ENCODE data around the gene GID8. TPM values are rescaled to one million over a fixed set of nuclear protein-coding genes. Genes with fewer than 3 reads are reported as not detected.

Gene GID8
- total and polyA plus RNA-seq, 2 of the 4 experiments (the other 2 are of a cell fraction): 21.5 to 33.9 TPM

DNA sequence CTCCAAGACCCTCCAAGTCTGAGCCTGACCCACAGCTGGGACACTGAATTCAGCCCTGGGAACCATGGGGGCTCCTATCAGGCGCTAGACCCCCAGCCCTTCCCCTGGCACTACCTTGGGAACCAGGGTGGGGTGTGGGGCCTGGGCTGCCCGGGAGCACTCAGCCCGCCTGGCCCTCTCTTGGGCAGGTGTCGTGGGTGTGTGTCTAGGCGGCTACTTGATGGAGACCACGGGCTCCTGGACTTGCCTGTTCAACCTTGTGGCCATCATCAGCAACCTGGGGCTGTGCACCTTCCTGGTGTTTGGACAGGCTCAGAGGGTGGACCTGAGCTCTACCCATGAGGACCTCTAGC lies 29.2 kb downstream of the GID8 start:
- 100% methylated on average over 2 of the region's 6 CpGs; no CpG with 5 or more reads in 1 of the 2 experiments for WGBS, 2 experiments (ENCODE audit: extremely low coverage in 2 of 2, insufficient read length in 1 of 2)

More for the DNA sequence above, 29.2 kb downstream of the GID8 start:
- ATAC-seq (ENCODE audit: low read depth): no peak
- Histone ChIP-seq H3K14ac (replicated peaks; ENCODE audit: low read depth, low read length) (no peak overlapping the region), H3K9me1 (ENCODE audit: insufficient read depth, low read length) (no peaks in the 10 kb centered on the region), H3K36me3 (ENCODE audit: control insufficient read depth, insufficient read depth, low read length) (no peaks in the 10 kb centered on the region), H2BK15ac (ENCODE audit: low read depth, low read length) (no peak overlapping the region), H3K9me3 (ENCODE audit: control insufficient read depth, insufficient read depth, low read length) (no peaks in the 10 kb centered on the region), H3K4me3 (ENCODE audit: insufficient read depth, low read depth, low read length) (no peak overlapping the region), H3K4ac (ENCODE audit: low read depth, low read length) (no peak overlapping the region), H2AK5ac (ENCODE audit: low read depth, low read length) (no peak overlapping the region), H3K23ac (ENCODE audit: low read depth, low read length) (no peak overlapping the region), H3K56ac (ENCODE audit: extremely low read depth, insufficient read depth, low read length) (no peak overlapping the region), H3K27ac (ENCODE audit: insufficient read depth, low read length) (no peak overlapping the region), H2BK20ac (ENCODE audit: low read depth, low read length) (no peak overlapping the region), H3K79me1 (ENCODE audit: low read depth in 1 of 2, low read length in 2 of 2) (no peaks in the 10 kb centered on the region), H3K9ac (ENCODE audit: low read depth, low read length) (no peak overlapping the region), H3K4me2 (ENCODE audit: low read depth, low read length) (no peak overlapping the region), H4K20me1 (ENCODE audit: insufficient read depth, low read length) (no peaks in the 10 kb centered on the region), H4K5ac (ENCODE audit: low read depth, low read length) (no peak overlapping the region), H3K27me3 (ENCODE audit: control insufficient read depth, insufficient read depth, low read length) (peaks cover 36% of the 10 kb centered on the region), H4K91ac (ENCODE audit: insufficient read depth, low read depth, low read length) (no peak overlapping the region), H2BK5ac (ENCODE audit: low read depth, low read length, poor library complexity, severe bottlenecking) (no peak overlapping the region), H4K8ac (ENCODE audit: low read depth in 2 of 2, low read length in 2 of 2) (no peak overlapping the region), H2AK9ac (replicated peaks; ENCODE audit: low read depth, low read length, poor library complexity) (no peak overlapping the region), H2BK120ac (ENCODE audit: low read depth, low read length) (no peak overlapping the region), H2AFZ (replicated peaks; ENCODE audit: low read length, poor library complexity) (no peak overlapping the region), H3K18ac (ENCODE audit: low read depth, low read length) (no peak overlapping the region), H3K4me1 (ENCODE audit: control insufficient read depth, insufficient read depth, low read length) (no peaks in the 10 kb centered on the region)
- DNase-seq: no peak
- BruUV-seq (replicated peaks): no TSS peak
- TF ChIP-seq MAZ (IDR thresholded peaks at IDR 0.05; ENCODE audit: borderline replicate concordance, low read depth, low read length) (no peak), MXI1 (IDR thresholded peaks at IDR 0.05; ENCODE audit: borderline replicate concordance, low read depth, low read length) (no peak), SMC3 (IDR thresholded peaks at IDR 0.05; ENCODE audit: low read depth, low read length) (no peak), RFX5 (IDR thresholded peaks at IDR 0.05; ENCODE audit: low read depth, low read length) (no peak)
- TF ChIP-seq, protein P1, sequence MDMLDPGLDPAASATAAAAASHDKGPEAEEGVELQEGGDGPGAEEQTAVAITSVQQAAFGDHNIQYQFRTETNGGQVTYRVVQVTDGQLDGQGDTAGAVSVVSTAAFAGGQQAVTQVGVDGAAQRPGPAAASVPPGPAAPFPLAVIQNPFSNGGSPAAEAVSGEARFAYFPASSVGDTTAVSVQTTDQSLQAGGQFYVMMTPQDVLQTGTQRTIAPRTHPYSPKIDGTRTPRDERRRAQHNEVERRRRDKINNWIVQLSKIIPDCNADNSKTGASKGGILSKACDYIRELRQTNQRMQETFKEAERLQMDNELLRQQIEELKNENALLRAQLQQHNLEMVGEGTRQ (IDR thresholded peaks at IDR 0.05; ENCODE audit: low read depth, low read length): no peak
- TF ChIP-seq, protein P2, sequence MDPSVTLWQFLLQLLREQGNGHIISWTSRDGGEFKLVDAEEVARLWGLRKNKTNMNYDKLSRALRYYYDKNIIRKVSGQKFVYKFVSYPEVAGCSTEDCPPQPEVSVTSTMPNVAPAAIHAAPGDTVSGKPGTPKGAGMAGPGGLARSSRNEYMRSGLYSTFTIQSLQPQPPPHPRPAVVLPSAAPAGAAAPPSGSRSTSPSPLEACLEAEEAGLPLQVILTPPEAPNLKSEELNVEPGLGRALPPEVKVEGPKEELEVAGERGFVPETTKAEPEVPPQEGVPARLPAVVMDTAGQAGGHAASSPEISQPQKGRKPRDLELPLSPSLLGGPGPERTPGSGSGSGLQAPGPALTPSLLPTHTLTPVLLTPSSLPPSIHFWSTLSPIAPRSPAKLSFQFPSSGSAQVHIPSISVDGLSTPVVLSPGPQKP (IDR thresholded peaks at IDR 0.05; ENCODE audit: borderline replicate concordance, low read depth, low read length): no peak
- intact Hi-C loops (cut with micrococcal nuclease) (no loop called here), in situ Hi-C loops (cut with MboI; ENCODE audit: low sequenced_read_pairs) (no loop called here), dilution Hi-C loops (cut with HindIII; ENCODE audit: low sequenced_read_pairs, unreplicated experiment) (no loop called here)
- ChIA-PET CTCF (no interaction called here), POLR2A (ENCODE audit: unreplicated experiment) (no interaction called here)

Measured in IMR-90 (cell line).